ENCODE results near the gene APLP2. TPM values are rescaled to one million over a fixed set of nuclear protein-coding genes. Genes with fewer than 3 reads are reported as not detected.
"Not testable (repeated sequence)": the region's sequence is repeated elsewhere in the genome, so short reads cannot be mapped to it uniquely, and the experiment has no call there.

The APLP2 gene
- total and polyA plus RNA-seq, 9 donors: 84.7 to 183 (median 140) TPM

- DNase-seq: no peak
- Histone ChIP-seq H3K36me3 (ENCODE audit: control insufficient read depth, insufficient read depth, low read length) (no peaks in the 10 kb centered on the region), H3K4me3 (ENCODE audit: low read length) (no peak overlapping the region), H3K4me1 (ENCODE audit: control insufficient read depth, insufficient read depth, low read length) (peaks cover 12% of the 10 kb centered on the region), H3K27me3 (ENCODE audit: control insufficient read depth, insufficient read depth, low read length) (no peaks in the 10 kb centered on the region), H3K27ac (ENCODE audit: low read length) (no peak overlapping the region), H3K9me3 (replicated peaks; ENCODE audit: control insufficient read depth, low read depth, low read length) (no peaks in the 10 kb centered on the region)
- WGBS (ENCODE audit: insufficient coverage): no CpG with 5 or more reads among the region's 7 CpGs
These were observed 17.7 kb downstream of the APLP2 start for GRCh38 chr11:130087294-130087926.

DNA sequence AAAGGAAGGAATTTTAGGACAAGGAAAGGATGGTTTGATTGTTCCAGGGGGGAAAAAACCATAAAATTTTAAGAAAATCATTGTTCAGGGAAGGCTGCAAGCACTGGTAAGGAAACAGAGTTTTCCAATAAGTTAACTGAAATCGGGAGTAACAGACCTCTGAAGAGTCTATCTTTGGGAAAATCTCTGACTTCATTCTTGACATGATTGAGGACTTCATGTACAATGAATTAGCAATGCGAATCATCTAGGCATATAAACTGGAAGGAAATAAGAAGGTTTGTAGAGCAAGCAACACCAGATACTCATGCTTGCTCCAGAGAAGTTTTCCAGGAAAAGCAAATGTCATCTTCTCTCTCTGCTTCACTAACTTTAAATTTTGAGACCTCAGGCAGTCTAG lies 18.5 kb downstream of the APLP2 start:
- Histone ChIP-seq H3K9me3 (replicated peaks; ENCODE audit: control insufficient read depth, low read depth, low read length) (no peaks in the 10 kb centered on the region), H3K27me3 (ENCODE audit: control insufficient read depth, insufficient read depth, low read length) (no peaks in the 10 kb centered on the region), H3K27ac (ENCODE audit: low read length) (no peak overlapping the region), H3K4me3 (ENCODE audit: low read length) (no peak overlapping the region), H3K4me1 (ENCODE audit: control insufficient read depth, insufficient read depth, low read length) (peaks cover 12% of the 10 kb centered on the region), H3K36me3 (ENCODE audit: control insufficient read depth, insufficient read depth, low read length) (no peaks in the 10 kb centered on the region)
- 71% methylated on average over 1 of the region's 2 CpGs for WGBS (ENCODE audit: insufficient coverage)
- no peak for DNase-seq

DNA sequence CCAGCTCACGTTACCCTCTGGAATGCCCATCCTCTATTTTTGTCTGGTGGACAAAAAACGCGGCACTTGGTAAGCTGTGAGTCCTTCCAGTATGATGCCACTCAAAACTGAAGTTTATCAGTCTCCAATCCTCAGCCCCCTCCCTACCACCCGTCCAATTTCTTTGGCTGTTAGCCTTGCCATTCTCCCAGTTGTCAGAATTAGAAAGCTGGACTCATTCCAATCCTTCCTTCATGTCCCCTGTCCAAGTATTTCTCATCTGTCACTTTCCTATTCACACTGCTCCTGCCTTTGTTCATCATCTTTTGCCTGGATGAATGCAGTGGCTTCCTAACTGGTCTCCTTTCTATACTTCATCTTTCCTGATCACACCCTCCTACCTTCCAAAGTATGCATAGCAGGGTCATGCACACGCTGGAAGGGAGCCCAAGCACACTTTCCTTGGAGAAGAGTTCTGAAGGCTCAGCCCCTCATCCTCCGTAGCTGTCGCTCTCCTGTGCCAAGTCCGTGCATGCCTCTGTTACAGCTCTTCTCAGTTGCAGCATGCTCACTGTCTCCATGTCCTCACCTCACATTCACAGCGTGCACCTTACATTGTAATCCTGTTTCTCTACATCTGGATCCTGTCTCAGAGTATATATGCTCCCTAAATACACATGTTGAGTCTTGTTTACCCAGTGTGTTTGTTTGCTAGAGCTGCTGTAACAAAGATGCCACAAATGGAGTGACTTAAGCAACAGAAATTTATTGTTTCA lies 19.4 kb downstream of the APLP2 start:
- DNase-seq: no peak
- no peaks in the 10 kb centered on the region for H3K27me3 ChIP-seq (ENCODE audit: control insufficient read depth, insufficient read depth, low read length)
- no peaks in the 10 kb centered on the region for H3K36me3 ChIP-seq (ENCODE audit: control insufficient read depth, insufficient read depth, low read length)
- H3K4me1 ChIP-seq (ENCODE audit: control insufficient read depth, insufficient read depth, low read length): peaks cover 12% of the 10 kb centered on the region
- WGBS (ENCODE audit: insufficient coverage): 32% methylated on average over 8 of the region's 9 CpGs
- no peaks in the 10 kb centered on the region for H3K9me3 ChIP-seq (replicated peaks; ENCODE audit: control insufficient read depth, low read depth, low read length)
- no peak overlapping the region for H3K27ac ChIP-seq (ENCODE audit: low read length)
- H3K4me3 ChIP-seq (ENCODE audit: low read length): no peak overlapping the region

GRCh38 chr11:130089674-130090073 lies 20.0 kb downstream of the APLP2 start:
- H3K27me3 ChIP-seq (ENCODE audit: control insufficient read depth, insufficient read depth, low read length): no peaks in the 10 kb centered on the region
- H3K4me1 ChIP-seq (ENCODE audit: control insufficient read depth, insufficient read depth, low read length): peaks cover 12% of the 10 kb centered on the region
- H3K36me3 ChIP-seq (ENCODE audit: control insufficient read depth, insufficient read depth, low read length): no peaks in the 10 kb centered on the region
- no peak for DNase-seq
- H3K4me3 ChIP-seq (ENCODE audit: low read length): no peak overlapping the region
- WGBS (ENCODE audit: insufficient coverage): 82% methylated on average over 4 of the region's 5 CpGs
- no peak overlapping the region for H3K27ac ChIP-seq (ENCODE audit: low read length)
- H3K9me3 ChIP-seq (replicated peaks; ENCODE audit: control insufficient read depth, low read depth, low read length): no peaks in the 10 kb centered on the region

- H3K4me3 ChIP-seq (ENCODE audit: low read length); DNase-seq; H3K36me3 ChIP-seq (ENCODE audit: control insufficient read depth, insufficient read depth, low read length); H3K27ac ChIP-seq (ENCODE audit: low read length); H3K27me3 ChIP-seq (ENCODE audit: control insufficient read depth, insufficient read depth, low read length); H3K9me3 ChIP-seq (replicated peaks; ENCODE audit: control insufficient read depth, low read depth, low read length): not testable (repeated sequence)
- peaks cover 12% of the 10 kb centered on the region for H3K4me1 ChIP-seq (ENCODE audit: control insufficient read depth, insufficient read depth, low read length)
- no CpG with 5 or more reads among the region's 16 CpGs for WGBS (ENCODE audit: insufficient coverage)
These were observed 20.8 kb downstream of the APLP2 start for GRCh38 chr11:130090517-130090916.

DNA sequence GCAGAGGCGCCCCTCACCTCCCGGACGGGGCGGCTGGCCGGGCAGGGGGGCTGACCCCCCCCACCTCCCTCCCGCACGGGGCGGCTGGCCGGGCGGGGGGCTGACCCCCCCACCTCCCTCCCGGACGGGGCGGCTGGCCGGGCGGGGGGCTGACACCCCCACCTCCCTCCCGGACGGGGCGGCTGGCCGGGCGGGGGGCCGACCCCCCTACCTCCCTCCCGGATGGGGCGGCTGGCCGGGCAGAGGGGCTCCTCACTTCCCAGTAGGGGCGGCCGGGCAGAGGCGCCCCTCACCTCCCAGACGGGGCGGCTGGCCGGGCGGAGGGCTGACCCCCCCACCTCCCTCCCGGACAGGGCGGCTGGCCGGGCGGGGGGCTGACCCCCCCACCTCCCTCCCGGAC lies 21.5 kb downstream of the APLP2 start:
- no CpG with 5 or more reads among the region's 36 CpGs for WGBS (ENCODE audit: insufficient coverage)
- not testable (repeated sequence) for DNase-seq; H3K9me3 ChIP-seq (replicated peaks; ENCODE audit: control insufficient read depth, low read depth, low read length); H3K27ac ChIP-seq (ENCODE audit: low read length); H3K4me3 ChIP-seq (ENCODE audit: low read length); H3K27me3 ChIP-seq (ENCODE audit: control insufficient read depth, insufficient read depth, low read length); H3K36me3 ChIP-seq (ENCODE audit: control insufficient read depth, insufficient read depth, low read length)
- H3K4me1 ChIP-seq (ENCODE audit: control insufficient read depth, insufficient read depth, low read length): peaks cover 12% of the 10 kb centered on the region

DNA sequence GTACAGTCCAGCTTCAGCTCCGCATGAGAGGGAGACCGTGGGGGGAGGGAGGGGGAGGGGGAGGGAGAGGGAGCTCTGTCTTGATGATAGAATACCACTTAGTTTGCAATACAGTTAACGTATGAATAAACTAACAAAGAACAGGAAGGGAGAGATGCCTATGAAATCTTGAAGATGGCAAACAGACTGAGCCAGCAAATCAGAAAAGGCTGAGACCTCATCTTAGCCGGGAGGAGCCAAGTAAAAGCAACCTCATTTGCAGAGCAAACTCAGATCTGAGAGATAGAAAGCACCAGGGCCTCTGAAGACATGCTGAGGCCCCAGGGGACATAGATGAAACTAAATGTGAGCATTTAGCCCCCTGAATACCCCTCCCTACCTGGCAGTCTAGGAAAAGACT lies 23.0 kb downstream of the APLP2 start:
- no peak for DNase-seq
- Histone ChIP-seq H3K36me3 (ENCODE audit: control insufficient read depth, insufficient read depth, low read length) (no peaks in the 10 kb centered on the region), H3K27ac (ENCODE audit: low read length) (no peak overlapping the region), H3K9me3 (replicated peaks; ENCODE audit: control insufficient read depth, low read depth, low read length) (no peaks in the 10 kb centered on the region), H3K4me1 (ENCODE audit: control insufficient read depth, insufficient read depth, low read length) (peaks cover 12% of the 10 kb centered on the region), H3K4me3 (ENCODE audit: low read length) (no peak overlapping the region), H3K27me3 (ENCODE audit: control insufficient read depth, insufficient read depth, low read length) (no peaks in the 10 kb centered on the region)
- 91% methylated on average over 1 of the region's 4 CpGs for WGBS (ENCODE audit: insufficient coverage)

- Histone ChIP-seq H3K36me3 (ENCODE audit: control insufficient read depth, insufficient read depth, low read length) (no peaks in the 10 kb centered on the region), H3K4me1 (ENCODE audit: control insufficient read depth, insufficient read depth, low read length) (peaks cover 2% of the 10 kb centered on the region), H3K4me3 (ENCODE audit: low read length) (no peak overlapping the region), H3K27me3 (ENCODE audit: control insufficient read depth, insufficient read depth, low read length) (no peaks in the 10 kb centered on the region), H3K9me3 (replicated peaks; ENCODE audit: control insufficient read depth, low read depth, low read length) (no peaks in the 10 kb centered on the region), H3K27ac (ENCODE audit: low read length) (no peak overlapping the region)
- WGBS (ENCODE audit: insufficient coverage): 52% methylated on average over 2 of the region's 4 CpGs
- DNase-seq: peak; percentile 78
These were observed 24.9 kb downstream of the APLP2 start for GRCh38 chr11:130094614-130095013.

GRCh38 chr11:130095326-130095725 lies 25.6 kb downstream of the APLP2 start:
- DNase-seq: no peak
- Histone ChIP-seq H3K4me3 (ENCODE audit: low read length) (no peak overlapping the region), H3K4me1 (ENCODE audit: control insufficient read depth, insufficient read depth, low read length) (peaks cover 2% of the 10 kb centered on the region), H3K27me3 (ENCODE audit: control insufficient read depth, insufficient read depth, low read length) (no peaks in the 10 kb centered on the region), H3K27ac (ENCODE audit: low read length) (no peak overlapping the region), H3K9me3 (replicated peaks; ENCODE audit: control insufficient read depth, low read depth, low read length) (no peaks in the 10 kb centered on the region), H3K36me3 (ENCODE audit: control insufficient read depth, insufficient read depth, low read length) (no peaks in the 10 kb centered on the region)
- WGBS (ENCODE audit: insufficient coverage): no CpG with 5 or more reads among the region's 1 CpG

GRCh38 chr11:130096042-130096441 lies 26.3 kb downstream of the APLP2 start:
- H3K4me3 ChIP-seq (ENCODE audit: low read length): no peak overlapping the region
- H3K9me3 ChIP-seq (replicated peaks; ENCODE audit: control insufficient read depth, low read depth, low read length): no peaks in the 10 kb centered on the region
- no peak overlapping the region for H3K27ac ChIP-seq (ENCODE audit: low read length)
- H3K27me3 ChIP-seq (ENCODE audit: control insufficient read depth, insufficient read depth, low read length): no peaks in the 10 kb centered on the region
- H3K4me1 ChIP-seq (ENCODE audit: control insufficient read depth, insufficient read depth, low read length): peaks cover 2% of the 10 kb centered on the region
- no peaks in the 10 kb centered on the region for H3K36me3 ChIP-seq (ENCODE audit: control insufficient read depth, insufficient read depth, low read length)
- WGBS (ENCODE audit: insufficient coverage): 86% methylated on average over 2 of the region's 2 CpGs
- DNase-seq: no peak
